ENCODE data around the gene CACNA1I.

CACNA1I gene

GRCh38 chr22:39623603-39624500 lies 53.3 kb downstream of the CACNA1I start:
- no peak for DNase-seq (ENCODE audit: low read depth in 2 of 2, low spot score in 1 of 2)

DNA sequence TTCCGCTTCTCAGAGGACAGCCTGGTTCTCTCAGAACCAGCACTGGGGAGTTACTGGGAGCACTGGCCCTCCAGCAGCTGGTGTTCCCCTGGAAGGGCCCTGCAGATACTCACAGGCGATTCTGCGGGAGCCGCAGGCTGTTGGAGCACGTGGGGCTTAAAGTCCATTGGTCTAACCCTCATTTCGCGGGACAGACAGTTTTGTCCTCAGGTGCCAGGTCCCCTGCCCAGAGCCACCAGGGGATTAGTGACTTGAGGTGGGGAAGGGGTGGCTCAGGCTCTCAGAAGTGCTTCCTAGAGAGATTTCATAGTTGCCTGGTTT lies 53.9 kb downstream of the CACNA1I start:
- no peak for DNase-seq (ENCODE audit: low read depth in 2 of 2, low spot score in 1 of 2)

DNA sequence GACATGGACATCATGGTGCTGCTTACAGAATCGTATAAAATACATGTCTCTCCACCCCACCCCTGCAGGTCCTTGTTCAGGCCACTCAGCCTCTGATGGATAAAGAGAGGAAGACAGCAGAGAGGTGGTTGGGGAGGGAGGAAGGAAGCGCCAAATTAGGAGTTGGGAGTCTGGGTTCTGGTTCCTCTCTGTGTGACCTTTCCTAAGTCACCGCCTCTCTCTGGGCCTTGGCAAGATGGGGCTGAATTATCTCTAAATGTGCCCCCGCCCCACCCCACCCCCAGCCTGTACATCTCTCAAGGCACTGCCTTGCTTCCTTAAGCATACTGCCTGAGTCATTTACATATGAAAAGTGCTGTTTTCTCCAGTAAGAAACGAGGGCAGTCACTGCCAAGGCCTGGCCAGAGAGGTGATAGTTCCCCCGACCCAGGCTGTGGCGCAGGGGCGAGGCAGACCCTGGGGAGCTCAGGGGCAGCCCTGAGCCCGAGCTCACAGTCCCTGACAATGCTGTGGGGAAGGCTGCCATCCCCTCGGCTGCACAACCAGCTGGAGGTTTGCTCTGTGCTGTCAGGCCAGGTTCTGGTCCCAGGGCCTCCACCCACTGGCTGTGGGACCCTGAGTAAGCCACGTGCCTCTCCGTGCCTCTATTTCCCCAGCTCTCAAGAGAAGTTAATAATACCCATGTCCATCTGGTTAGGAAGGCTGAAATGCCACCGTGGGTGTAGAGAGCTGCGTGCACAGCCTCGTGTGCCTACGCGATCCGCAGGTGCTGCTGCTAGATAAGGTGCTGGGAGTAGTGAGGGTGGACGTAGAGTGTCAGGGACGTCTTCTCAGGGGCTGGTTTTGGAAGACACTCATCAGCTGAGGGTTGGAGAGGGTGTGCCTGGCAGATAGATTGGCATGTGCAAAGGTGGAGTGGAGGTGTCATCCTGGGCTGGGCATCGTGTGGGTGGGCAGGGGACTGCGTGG lies 55.3 kb downstream of the CACNA1I start:
- DNase-seq (ENCODE audit: low read depth in 2 of 2, low spot score in 1 of 2): no peak

GRCh38 chr22:39627208-39627607 lies 56.7 kb downstream of the CACNA1I start:
- no peak for DNase-seq (ENCODE audit: low read depth in 2 of 2, low spot score in 1 of 2)

DNA sequence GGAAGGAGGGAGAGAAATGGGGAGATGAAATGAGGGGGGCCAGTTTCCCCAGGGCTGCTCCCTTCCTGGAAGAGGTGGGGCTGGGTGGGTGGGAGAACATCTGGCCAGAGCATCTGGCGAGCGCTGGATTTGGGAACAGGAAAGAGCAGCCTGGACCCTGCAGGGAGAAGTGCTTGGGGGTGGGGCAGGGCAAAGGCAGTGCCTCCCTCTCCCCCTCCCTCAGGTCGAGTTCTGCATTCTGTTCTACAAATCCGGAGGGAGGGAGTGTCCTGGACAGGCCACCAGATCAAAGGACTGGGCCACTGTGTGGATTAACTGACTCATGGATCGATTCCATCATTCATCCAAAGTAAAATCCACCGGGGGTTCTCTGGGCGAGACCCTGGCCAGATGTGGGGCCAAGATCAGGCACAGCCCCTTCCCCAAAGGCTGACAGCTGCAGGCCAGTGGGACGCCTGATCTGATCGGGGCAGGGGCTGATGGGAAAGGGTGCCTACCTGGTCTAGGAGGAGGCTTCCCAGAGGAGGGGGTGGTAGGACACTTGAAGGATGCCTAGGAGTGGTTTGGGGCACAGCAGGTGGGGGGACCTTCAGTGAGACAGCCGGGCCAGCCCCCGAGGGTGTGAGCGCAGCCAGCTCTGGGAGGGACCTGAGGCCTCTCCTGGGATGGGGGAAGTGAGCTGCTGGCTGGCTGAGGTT lies 57.5 kb downstream of the CACNA1I start:
- no peak for DNase-seq (ENCODE audit: low read depth in 2 of 2, low spot score in 1 of 2)

DNA sequence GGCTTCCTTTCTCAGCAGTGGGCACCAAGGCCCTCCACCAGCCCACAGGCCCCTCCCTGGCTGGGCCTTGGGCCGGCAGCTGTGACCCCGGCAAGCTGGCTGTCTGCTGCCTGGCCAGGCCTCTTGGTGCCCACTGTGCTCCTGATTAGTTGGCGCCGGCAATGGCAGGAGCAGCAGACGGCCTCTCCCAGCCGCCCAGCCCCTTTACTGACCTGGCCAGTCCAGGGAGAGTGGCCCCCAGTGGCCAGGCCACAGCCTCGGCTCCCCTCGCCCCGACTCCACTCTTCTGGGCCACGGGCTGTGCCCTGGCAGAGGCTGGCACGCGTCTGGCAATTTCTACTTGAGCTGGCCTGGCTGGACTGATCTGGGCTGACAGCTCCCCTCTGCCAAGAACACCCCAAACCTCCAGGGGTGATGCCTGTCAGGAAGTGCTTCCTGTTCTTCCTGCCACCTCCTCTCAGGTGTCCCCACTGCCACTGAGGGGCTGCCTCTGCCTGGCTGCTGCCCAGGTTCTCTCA lies 58.1 kb downstream of the CACNA1I start:
- DNase-seq (ENCODE audit: low read depth in 2 of 2, low spot score in 1 of 2): no peak

- DNase-seq (ENCODE audit: low read depth in 2 of 2, low spot score in 1 of 2): no peak
Measured at GRCh38 chr22:39629851-39630250, 59.3 kb downstream of the CACNA1I start.

- no peak for DNase-seq (ENCODE audit: low read depth in 2 of 2, low spot score in 1 of 2)
Measured at GRCh38 chr22:39630721-39631120, 60.2 kb downstream of the CACNA1I start.

GRCh38 chr22:39631381-39632286 lies 61.1 kb downstream of the CACNA1I start:
- DNase-seq (ENCODE audit: low read depth in 2 of 2, low spot score in 1 of 2): no peak

DNA sequence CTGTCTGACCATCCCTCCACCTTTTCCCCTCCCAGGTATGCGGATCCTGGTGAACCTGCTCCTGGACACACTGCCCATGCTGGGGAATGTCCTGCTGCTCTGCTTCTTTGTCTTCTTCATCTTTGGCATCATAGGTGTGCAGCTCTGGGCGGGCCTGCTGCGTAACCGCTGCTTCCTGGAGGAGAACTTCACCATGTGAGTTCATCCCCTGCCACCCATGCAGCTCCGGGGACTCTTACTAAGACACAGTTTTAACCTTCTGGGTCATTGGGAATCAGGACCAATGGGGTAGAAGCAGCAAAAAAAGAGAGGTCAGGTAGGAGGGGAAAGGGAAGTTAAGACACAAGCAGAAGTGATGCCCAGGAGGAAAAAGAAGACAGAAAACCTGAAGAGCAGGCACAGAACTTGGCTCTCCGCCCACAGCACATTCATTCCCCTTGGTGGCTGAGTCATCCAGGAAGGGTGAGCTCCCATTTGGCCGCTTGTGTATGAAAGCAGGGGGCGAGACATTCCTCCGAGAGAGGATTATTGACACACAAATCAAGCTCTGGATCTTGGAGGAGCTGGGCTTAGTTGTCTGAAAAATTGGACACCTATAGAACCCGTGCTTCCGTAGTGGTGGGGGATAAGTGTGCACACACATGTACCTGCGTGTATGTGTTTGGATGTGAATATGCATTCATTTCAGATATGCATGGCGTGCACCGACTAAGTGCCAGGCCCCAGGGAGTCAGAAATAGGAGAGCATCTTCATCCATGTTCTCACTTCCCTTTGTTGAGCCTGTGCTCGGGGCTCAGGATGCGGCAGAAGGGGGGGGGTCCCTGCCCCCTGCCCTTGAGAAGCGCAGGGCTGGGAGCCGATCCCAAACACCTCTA lies 64.2 kb downstream of the CACNA1I start:
- DNase-seq (ENCODE audit: low read depth in 2 of 2, low spot score in 1 of 2): no peak

- no peak for DNase-seq (ENCODE audit: low read depth in 2 of 2, low spot score in 1 of 2)
Measured at GRCh38 chr22:39635719-39636118, 65.2 kb downstream of the CACNA1I start.

- DNase-seq (ENCODE audit: low read depth in 2 of 2, low spot score in 1 of 2): no peak
Measured at GRCh38 chr22:39638958-39639357, 68.4 kb downstream of the CACNA1I start.

GRCh38 chr22:39641660-39642310 lies 71.2 kb downstream of the CACNA1I start:
- no peak for DNase-seq (ENCODE audit: low read depth in 2 of 2, low spot score in 1 of 2)

GRCh38 chr22:39643311-39644083 lies 72.9 kb downstream of the CACNA1I start:
- no peak for DNase-seq (ENCODE audit: low read depth in 2 of 2, low spot score in 1 of 2)

DNA sequence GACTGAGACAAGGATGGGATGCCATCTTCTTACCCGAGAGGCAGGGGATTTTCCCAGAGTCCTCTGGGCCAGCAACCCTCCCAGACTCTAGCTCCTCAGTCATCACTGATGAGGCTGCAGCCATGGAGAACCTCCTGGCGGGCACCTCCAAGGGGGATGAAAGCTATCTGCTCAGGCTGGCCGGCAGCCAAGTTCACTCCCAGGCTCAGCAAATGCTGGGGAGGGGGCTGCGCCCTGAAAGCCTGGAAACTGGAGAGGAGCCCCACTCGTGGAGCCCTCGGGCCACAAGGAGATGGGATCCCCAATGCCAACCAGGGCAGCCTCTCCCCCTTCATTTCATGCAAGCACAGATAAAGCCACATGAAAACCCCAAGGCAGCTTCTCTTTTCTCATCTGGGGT lies 75.0 kb downstream of the CACNA1I start:
- DNase-seq (ENCODE audit: low read depth in 2 of 2, low spot score in 1 of 2): no peak

- DNase-seq (ENCODE audit: low read depth in 2 of 2, low spot score in 1 of 2): no peak
Measured at GRCh38 chr22:39646398-39647063, 76.0 kb downstream of the CACNA1I start.

GRCh38 chr22:39647836-39648629 lies 77.5 kb downstream of the CACNA1I start:
- DNase-seq (ENCODE audit: low read depth in 2 of 2, low spot score in 1 of 2): no peak
